GM12872 (cell line): ENCODE data around the gene IRAK2.

Source experiments
- CTCF ChIP-seq: IDR thresholded peaks from 3 replicates; pipeline ENCODE4 v1.5.1; 2011; ENCODE audit warnings: low read depth, mild to moderate bottlenecking, low read length, moderate library complexity; ENCODE audit not compliant: insufficient read depth

Gene IRAK2

DNA sequence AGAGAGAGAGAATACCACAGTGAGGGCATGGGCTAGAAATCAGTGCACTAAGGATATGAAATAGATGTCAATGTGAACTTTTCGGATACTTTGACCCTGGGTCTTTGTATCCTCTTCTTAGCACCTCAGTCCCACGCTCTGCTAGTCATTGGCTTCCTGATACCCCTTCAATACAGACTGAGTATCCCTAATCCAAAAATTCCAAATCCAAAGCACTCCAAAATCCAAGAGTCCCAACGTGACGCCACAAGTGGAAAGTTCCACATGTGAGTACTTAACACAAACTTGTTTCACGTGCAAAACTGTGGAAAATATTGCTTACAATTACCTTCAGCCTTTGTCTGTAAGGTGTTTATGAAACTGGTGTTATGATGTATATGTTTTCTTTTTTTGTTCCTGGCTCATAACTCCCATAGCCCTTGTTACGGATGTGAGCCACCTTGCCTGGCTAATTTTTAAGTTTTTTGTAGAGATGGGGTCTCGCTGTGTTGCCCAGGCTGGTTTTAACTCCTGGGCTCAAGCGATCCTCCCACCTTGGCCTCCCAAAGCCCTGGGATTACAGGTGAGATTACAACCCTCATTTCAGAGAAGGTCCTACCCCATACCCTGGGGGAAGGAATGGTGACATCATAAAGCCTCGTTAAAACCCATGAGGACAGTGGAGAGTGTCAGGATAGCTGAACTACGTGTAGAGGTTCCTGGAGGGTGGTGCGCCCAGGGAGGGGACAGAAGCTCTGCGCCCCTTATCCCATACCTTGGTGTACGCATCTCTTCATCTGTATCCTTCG is 10.2 kb upstream of the IRAK2 start:
- no peak for TF ChIP-seq CTCF

- no peak for TF ChIP-seq CTCF
These were observed 9.6 kb upstream of the IRAK2 start for GRCh38 chr3:10155123-10155472.

GRCh38 chr3:10155658-10156057 is 9.1 kb upstream of the IRAK2 start:
- TF ChIP-seq CTCF = no peak

GRCh38 chr3:10157031-10157430 is 7.7 kb upstream of the IRAK2 start:
- no peak for TF ChIP-seq CTCF

- TF ChIP-seq CTCF = no peak
These were observed 4.4 kb upstream of the IRAK2 start for GRCh38 chr3:10160346-10160745.

GRCh38 chr3:10160925-10161324 is 3.8 kb upstream of the IRAK2 start:
- no peak for TF ChIP-seq CTCF

DNA sequence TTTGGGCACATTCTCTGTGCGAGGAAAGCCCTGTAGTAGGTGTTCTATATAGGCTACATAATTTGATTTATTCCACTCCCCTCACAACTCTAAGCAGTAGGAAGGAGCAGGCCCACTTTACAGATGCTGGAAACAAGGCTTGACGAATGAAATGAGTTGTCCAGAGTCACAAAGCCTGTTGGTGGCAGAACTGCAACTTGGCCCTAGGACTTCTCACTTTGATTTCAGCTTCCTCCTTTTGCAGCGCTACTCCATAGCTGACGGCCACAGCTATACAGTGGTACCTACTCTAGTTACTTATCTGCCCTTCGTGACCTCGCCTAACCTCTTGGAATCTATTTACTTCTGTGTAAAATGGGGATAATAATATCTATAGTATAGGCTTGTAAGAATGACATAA is 2.5 kb upstream of the IRAK2 start:
- TF ChIP-seq CTCF = no peak
